GM12878 (cell line): Measurements from ENCODE around the gene CA11. TPM values are rescaled to one million over a fixed set of nuclear protein-coding genes. Genes with fewer than 3 reads are reported as not detected.

Source experiments
- ATAC-seq: fragments of 200-7000 bp; cut with Tn5 transposase; 3 replicates; pipeline ENCODE4 v1.9.1; 2020; ENCODE audit warnings: mild to moderate bottlenecking, moderate library complexity
- BruUV-seq: library from RNA; stranded (reverse); fragments of 400-500 nt; replicated peaks from 2 replicates; lab custom pipeline; 2021; lab: Mats Ljungman, UMichigan
- CTCF ChIA-PET: fragments of 300-600 bp; sonication (Branson Sonifier 250); formaldehyde crosslinking; extraction: SDS; loops from one replicate; lab custom pipeline; 2021; ENCODE audit warnings: inconsistent platforms; lab: Yijun Ruan, JAX
- POLR2A ChIA-PET: fragments of 350-600 bp; formaldehyde crosslinking; extraction: SDS; loops from one replicate; lab custom pipeline; 2021; ENCODE audit warnings: inconsistent platforms; lab: Charles Lee
- RAD21 ChIA-PET: fragments of 300-600 bp; sonication (Branson Sonifier 250); formaldehyde crosslinking; loops from one replicate; lab custom pipeline; 2023; ENCODE audit warnings: antibody characterized with exemption; ENCODE audit not compliant: unreplicated experiment; lab: Charles Lee
- SMC1A ChIA-PET: fragments of 300-600 bp; sonication (Branson Sonifier 250); formaldehyde crosslinking; loops from one replicate; lab custom pipeline; 2023; ENCODE audit not compliant: unreplicated experiment, uncharacterized antibody; lab: Charles Lee
- DNase-seq: peaks from one replicate; pipeline ENCODE4 v3.0.0-alpha.2; 2011; ENCODE audit warnings: low read depth, low spot score
- FAIRE-seq: peaks from 3 replicates; lab custom pipeline; 2011; peaks lifted over from hg19 to GRCh38; lab: Jason Lieb, UNC
- H2AFZ ChIP-seq: 2 replicates; pipeline ENCODE4 v1.6.0; 2011; ENCODE audit warnings: low read depth, low read length, control low read depth; ENCODE audit not compliant: control insufficient read depth
- H3K27ac ChIP-seq: 2 replicates; pipeline ENCODE4 v1.5.1; 2011; ENCODE audit warnings: control low read depth; ENCODE audit not compliant: control insufficient read depth, insufficient read depth
- H3K27me3 ChIP-seq, 2 experiments: replicated peaks in 1 of 2; 2 replicates each; pipeline versions ENCODE4 v1.6.0 to v1.6.1; 2011; ENCODE audit warnings: low read length in 1 of 2; ENCODE audit not compliant: control insufficient read depth in 2 of 2, insufficient read depth in 2 of 2
- H3K36me3 ChIP-seq, 2 experiments: 2 replicates each; pipeline ENCODE4 v1.5.1; 2011; ENCODE audit warnings: low read length in 1 of 2; ENCODE audit not compliant: control insufficient read depth in 2 of 2, insufficient read depth in 2 of 2
- H3K4me1 ChIP-seq: 2 replicates; pipeline ENCODE4 v1.6.1; 2011; ENCODE audit warnings: mild to moderate bottlenecking, low read length, moderate library complexity, mixed read lengths; ENCODE audit not compliant: control insufficient read depth, insufficient read depth
- H3K4me2 ChIP-seq: 2 replicates; pipeline ENCODE4 v1.6.0; 2011; ENCODE audit warnings: control low read depth; ENCODE audit not compliant: control insufficient read depth, insufficient read depth
- H3K4me3 ChIP-seq: fragments of 200-600 bp; sonication (generic); 2 replicates; pipeline ENCODE4 v1.5.1; 2016
- H3K79me2 ChIP-seq: 2 replicates; pipeline ENCODE4 v1.6.0; 2011; ENCODE audit warnings: low read length; ENCODE audit not compliant: control insufficient read depth, insufficient read depth
- H3K9ac ChIP-seq: 2 replicates; pipeline ENCODE4 v1.8.0; 2011; ENCODE audit warnings: low read length, control low read depth, mixed read lengths; ENCODE audit not compliant: control insufficient read depth, insufficient read depth
- H3K9me3 ChIP-seq: replicated peaks from 3 replicates; pipeline ENCODE4 v1.5.1; 2011; ENCODE audit warnings: mild to moderate bottlenecking, low read length; ENCODE audit not compliant: control insufficient read depth, insufficient read depth
- H4K20me1 ChIP-seq: 2 replicates; pipeline ENCODE4 v1.6.0; 2011; ENCODE audit not compliant: control insufficient read depth, insufficient read depth
- BCL11A ChIP-seq: IDR thresholded peaks from 2 replicates; pipeline ENCODE4 v1.6.1; 2011; ENCODE audit warnings: low read depth, low read length
- BCL3 ChIP-seq: IDR thresholded peaks from 2 replicates; pipeline ENCODE4 v1.6.1; 2011; ENCODE audit warnings: borderline replicate concordance, low read depth, mild to moderate bottlenecking, moderate library complexity, low read length; ENCODE audit not compliant: insufficient read depth, poor library complexity, severe bottlenecking
- CREM ChIP-seq: IDR thresholded peaks from 2 replicates; pipeline ENCODE4 v1.6.1; 2014; ENCODE audit warnings: antibody characterized with exemption, low read depth
- EGR1 ChIP-seq, 2 experiments: IDR thresholded peaks; 1 replicate in 1 of 2; 2 replicates in 1 of 2; pipeline ENCODE4 v1.6.1; 2011 to 2012; ENCODE audit warnings: low read depth in 2 of 2, low read length in 2 of 2, borderline replicate concordance in 1 of 2, mild to moderate bottlenecking in 1 of 2, moderate library complexity in 1 of 2
- FOXK2 ChIP-seq: fragments of 450-650 bp; IDR thresholded peaks from 2 replicates; pipeline ENCODE4 v1.6.1; 2017; ENCODE audit warnings: mild to moderate bottlenecking, moderate library complexity
- GABPA ChIP-seq: IDR thresholded peaks from 2 replicates; pipeline ENCODE4 v1.6.1; 2014; ENCODE audit warnings: antibody characterized with exemption, low read depth, mild to moderate bottlenecking, inconsistent platforms
- MYB ChIP-seq: fragments of 150-350 bp; IDR thresholded peaks from 2 replicates; pipeline ENCODE4 v1.6.1; 2014; ENCODE audit warnings: mild to moderate bottlenecking, low read depth, low read length, borderline replicate concordance
- PML ChIP-seq: IDR thresholded peaks from 2 replicates; pipeline ENCODE4 v1.6.1; 2012; ENCODE audit warnings: low read length, inconsistent platforms
- RCOR1 ChIP-seq: conservative IDR thresholded peaks from 2 replicates; pipeline ENCODE4 v1.6.1; 2012; ENCODE audit warnings: low read depth, low read length, improper control_type of control experiment
- SMAD1 ChIP-seq: fragments of 450-650 bp; IDR thresholded peaks from 2 replicates; pipeline ENCODE4 v1.6.1; 2018; ENCODE audit warnings: mild to moderate bottlenecking, low read depth; ENCODE audit not compliant: partially characterized antibody
- STAT1 ChIP-seq: fragments of 450-650 bp; conservative IDR thresholded peaks from 2 replicates; pipeline ENCODE4 v1.6.1; 2014; ENCODE audit warnings: antibody characterized with exemption, mild to moderate bottlenecking
- YY1 ChIP-seq: IDR thresholded peaks from 2 replicates; pipeline ENCODE4 v1.6.1; 2011; ENCODE audit warnings: low read depth, mild to moderate bottlenecking, low read length
- ZNF274 ChIP-seq: IDR thresholded peaks from one replicate; pipeline ENCODE4 v1.8.0; 2011; ENCODE audit not compliant: insufficient read length, insufficient read depth
- WGBS: methylation state at CpG from one replicate; pipeline ENCODE4 v1.1.6; 2016; ENCODE audit warnings: low lambda C conversion rate; ENCODE audit not compliant: insufficient replicate concordance, insufficient coverage; ENCODE audit errors: missing lambda C conversion rate; 5-methylcytosine and 5-hydroxymethylcytosine counted together
- in situ Hi-C: fragments of 300-500 bp; cut with MboI; formaldehyde crosslinking; loops from 9 replicates; pipeline ENCODE4 v1.14.3; 2018; ENCODE audit warnings: mixed read lengths
- intact Hi-C: fragments of 100-400 bp; cut with micrococcal nuclease; formaldehyde crosslinking; loops from one replicate; pipeline ENCODE4 v1.14.2; 2022; ENCODE audit not compliant: unreplicated experiment
- polyA plus RNA-seq, 11 experiments: library from polyadenylated mRNA; depleted of rRNA in 4 of 11; unstranded in 6 of 11; stranded (reverse) in 5 of 11; fragments of >200 nt; fragmentation: Nextera tagmentation in 4 of 11; fragmentation: Illumina TruSeq in 1 of 11; extraction: Ambion mirVana in 4 of 11; extraction: Trizol in 1 of 11; gene quantifications; 1 replicate in 1 of 11; 2 replicates in 10 of 11; pipeline versions ENCODE4 v1.2.1 to v1.2.3, GENCODE V29; 2011 to 2016; ENCODE audit warnings: inconsistent platforms in 2 of 11, missing spikeins in 2 of 11, low read depth in 1 of 11
- total RNA-seq, 4 experiments: library from RNA; depleted of rRNA in 3 of 4; stranded (reverse); fragments of >200 nt in 3 of 4; fragmentation: Illumina TruSeq in 1 of 4; extraction: Trizol in 1 of 4; gene quantifications; 2 replicates each; pipeline versions ENCODE4 v1.2.1 to v1.2.3, GENCODE V29; 2013 to 2021

The CA11 gene
- total and polyA plus RNA-seq, 10 of the 15 experiments (the other 5 are each of a cell fraction or from before 2014, with no cell fraction given): 1.7 to 7.5 (median 2.4) TPM

GRCh38 chr19:48665786-48666185, 19.8 kb upstream of the CA11 start:
- 84% methylated on average over 6 of the region's 6 CpGs for whole genome bisulfite sequencing
- H3K27me3 ChIP-seq: no peaks in the 10 kb centered on the region
- no peak overlapping the region for H3K27ac ChIP-seq
- no peak overlapping the region for H3K4me3 ChIP-seq
- FAIRE-seq (no peak), DNase-seq (no peak), ATAC-seq (no peak)
- H3K79me2 ChIP-seq: no peaks in the 10 kb centered on the region
- H3K9me3 ChIP-seq: no peaks in the 10 kb centered on the region; the same call in 1 of the 3 replicates
- no peak overlapping the region for H3K9ac ChIP-seq
- ChIA-PET RAD21 (interaction anchor here (1.4 kb wide), 1 partner anchor 9 kb away, joined by 3 read pairs; no protein-coding TSS in a partner anchor), CTCF (no interaction called here), SMC1A (interaction anchor here (1.2 kb wide), 1 partner anchor 9 kb away, joined by 4 read pairs; no protein-coding TSS in a partner anchor), POLR2A (no interaction called here)
- H3K36me3 ChIP-seq: no peaks in the 10 kb centered on the region
- in situ Hi-C loops (no loop called here), intact Hi-C loops (no loop called here)
- TF ChIP-seq BCL11A (no peak), FOXK2 (no peak), CREM (no peak), RCOR1 (no peak), EGR1 (IDR thresholded peaks at IDR 0.05; ENCODE audit: borderline replicate concordance in 1 of 2, low read depth in 2 of 2, low read length in 2 of 2) (no peak)
- no peaks in the 10 kb centered on the region for H4K20me1 ChIP-seq
- no peak overlapping the region for H3K4me2 ChIP-seq
- H3K4me1 ChIP-seq: peaks cover 8% of the 10 kb centered on the region
- no peak overlapping the region for H2AFZ ChIP-seq
- BruUV-seq: no TSS peak

GRCh38 chr19:48664476-48664875, 18.5 kb upstream of the CA11 start:
- no peak overlapping the region for H3K4me3 ChIP-seq
- H3K27ac ChIP-seq: no peak overlapping the region
- no peak for ATAC-seq
- H3K4me1 ChIP-seq: peaks cover 9% of the 10 kb centered on the region
- POLR2A ChIA-PET: interaction anchor here (0.5 kb wide), 1 partner anchor 8 kb away, joined by 3 read pairs; no protein-coding TSS in a partner anchor
- in situ Hi-C loops (no loop called here), intact Hi-C loops (loop anchor here (5.0 kb wide), 1 partner anchor 118 kb away; no protein-coding TSS in a partner anchor)
- no peak for DNase-seq
- WGBS: 78% methylated on average over 14 of the region's 14 CpGs
- RAD21 ChIA-PET: no interaction called here
- no peaks in the 10 kb centered on the region for H3K79me2 ChIP-seq
- BruUV-seq: no TSS peak
- no peaks in the 10 kb centered on the region for H3K27me3 ChIP-seq
- CTCF ChIA-PET: interaction anchor here (3.6 kb wide), 1 partner anchor 10 kb away, joined by 20 read pairs; no protein-coding TSS in a partner anchor
- no peaks in the 10 kb centered on the region for H3K36me3 ChIP-seq
- no peaks in the 10 kb centered on the region for H4K20me1 ChIP-seq
- H2AFZ ChIP-seq: no peak overlapping the region
- SMC1A ChIA-PET: no interaction called here
- H3K9me3 ChIP-seq: no peaks in the 10 kb centered on the region; the same call in 1 of the 3 replicates
- no peak overlapping the region for H3K9ac ChIP-seq
- no peak for FAIRE-seq
- no peak overlapping the region for H3K4me2 ChIP-seq
- TF ChIP-seq GABPA: no peak
- no peak for TF ChIP-seq MYB
- TF ChIP-seq STAT1: no peak
- no peak for TF ChIP-seq YY1
- TF ChIP-seq BCL3: no peak
- no peak for TF ChIP-seq SMAD1
- TF ChIP-seq PML: no peak
- TF ChIP-seq ZNF274: no peak
